MCF 10A (cell line): ENCODE results near the gene SAMD13. TPM values are rescaled to one million over a fixed set of nuclear protein-coding genes. Genes with fewer than 3 reads are reported as not detected.
"Not testable (repeated sequence)": the region's sequence is repeated elsewhere in the genome, so short reads cannot be mapped to it uniquely, and the experiment has no call there.

ENCODE experiments used
- BruUV-seq: library from RNA; stranded (reverse); fragments of 400-500 nt; replicated peaks from 2 replicates; lab custom pipeline; 2021; lab: Mats Ljungman, UMichigan
- CTCF ChIA-PET: fragments of 300-600 bp; sonication (Branson Sonifier 250); formaldehyde crosslinking; extraction: SDS; loops from one replicate; lab custom pipeline; 2021; ENCODE audit warnings: antibody characterized with exemption, inconsistent platforms; lab: Yijun Ruan, JAX
- POLR2A ChIA-PET: fragments of 300-600, 350-650 bp; sonication (Branson Sonifier 250); formaldehyde crosslinking; extraction: SDS; loops from one replicate; lab custom pipeline; 2020; ENCODE audit warnings: antibody characterized with exemption, inconsistent platforms; lab: Yijun Ruan, JAX
- DNase-seq: peaks from one replicate; pipeline ENCODE4 v3.0.0-alpha.2; 2018; ENCODE audit not compliant: unreplicated experiment
- H3K27ac Mint-ChIP-seq: one replicate; pipeline ENCODE4 v1.8.0; 2022; ENCODE audit warnings: mild to moderate bottlenecking, low read depth, mixed read lengths; ENCODE audit not compliant: unreplicated experiment
- H3K27me3 Mint-ChIP-seq: one replicate; pipeline ENCODE4 v1.8.0; 2022; ENCODE audit warnings: mixed read lengths; ENCODE audit not compliant: insufficient read depth, unreplicated experiment
- H3K36me3 Mint-ChIP-seq: one replicate; pipeline ENCODE4 v1.8.0; 2022; ENCODE audit warnings: mild to moderate bottlenecking, moderate library complexity, mixed read lengths; ENCODE audit not compliant: insufficient read depth, unreplicated experiment
- H3K4me1 Mint-ChIP-seq: one replicate; pipeline ENCODE4 v1.8.0; 2022; ENCODE audit warnings: mixed read lengths; ENCODE audit not compliant: insufficient read depth, unreplicated experiment
- H3K4me3 Mint-ChIP-seq: one replicate; pipeline ENCODE4 v1.8.0; 2022; ENCODE audit warnings: mild to moderate bottlenecking, moderate library complexity, mixed read lengths; ENCODE audit not compliant: unreplicated experiment
- H3K9me3 Mint-ChIP-seq: one replicate; pipeline ENCODE4 v1.8.0; 2022; ENCODE audit warnings: mixed read lengths; ENCODE audit not compliant: unreplicated experiment
- CTCF ChIP-seq: fragments of 200-600 bp; IDR thresholded peaks from one replicate; pipeline ENCODE4 v1.8.0; 2022; ENCODE audit warnings: antibody characterized with exemption, mild to moderate bottlenecking; ENCODE audit not compliant: unreplicated experiment
- intact Hi-C: fragments of 100-400 bp; cut with micrococcal nuclease; formaldehyde crosslinking; loops from 2 replicates; pipeline ENCODE4 v1.14.1; 2022
- total RNA-seq: library from RNA; stranded (reverse); gene quantifications from 2 replicates; pipeline ENCODE4 v1.2.3, GENCODE V29; 2022

The SAMD13 gene
- total RNA-seq, 1 experiment from 2014 or later: 1.3 TPM

DNA sequence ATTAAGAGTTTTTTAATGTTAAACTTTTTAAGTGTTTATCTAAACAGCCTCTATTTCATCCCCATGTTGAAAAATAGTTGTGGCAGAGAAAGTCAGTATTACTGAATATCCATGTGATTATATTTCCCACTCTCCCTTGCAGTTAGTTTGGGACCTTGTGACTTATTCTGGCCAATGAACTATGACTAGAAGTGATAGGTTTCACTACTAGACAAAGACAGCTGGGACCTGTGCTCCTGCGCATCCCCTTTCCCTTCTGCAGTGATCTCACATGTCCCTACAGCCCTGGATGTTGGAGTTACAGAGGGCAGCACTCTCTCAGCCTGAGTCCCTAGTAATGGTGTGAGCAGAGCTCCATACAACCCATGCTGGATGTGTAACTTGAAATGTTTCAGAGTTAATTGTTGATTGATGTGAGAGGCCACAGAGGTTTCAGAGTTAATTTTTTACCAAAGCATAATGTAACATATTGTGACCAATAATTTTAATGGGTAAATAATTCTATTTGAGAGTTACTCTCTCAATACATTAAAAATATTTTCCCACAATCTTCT, 18.7 kb upstream of the SAMD13 start:
- TF ChIP-seq CTCF: no peak
- CTCF ChIA-PET: no interaction called here
- Mint-ChIP-seq H3K4me1 (no peaks in the 10 kb centered on the region), H3K27ac (no peak overlapping the region), H3K4me3 (no peak overlapping the region), H3K36me3 (no peaks in the 10 kb centered on the region), H3K27me3 (no peaks in the 10 kb centered on the region), H3K9me3 (peaks cover 13% of the 10 kb centered on the region)
- intact Hi-C loops: no loop called here
- POLR2A ChIA-PET: interaction anchor here (1.3 kb wide), 1 partner anchor 15 kb away, joined by 3 read pairs; no protein-coding TSS in a partner anchor
- no peak for DNase-seq
- no TSS peak for BruUV-seq

- Mint-ChIP-seq H3K27ac (no peak overlapping the region), H3K27me3 (no peaks in the 10 kb centered on the region), H3K9me3 (peaks cover 13% of the 10 kb centered on the region), H3K36me3 (no peaks in the 10 kb centered on the region), H3K4me1 (no peaks in the 10 kb centered on the region), H3K4me3 (no peak overlapping the region)
- ChIA-PET POLR2A (interaction anchor here (1.1 to 1.3 kb wide), 2 partner anchors 11 to 14 kb away, joined by 3 read pairs; no protein-coding TSS in a partner anchor), CTCF (no interaction called here)
- no peak for DNase-seq
- no TSS peak for BruUV-seq
- no peak for TF ChIP-seq CTCF
- intact Hi-C loops: no loop called here
Measured at GRCh38 chr1:84283381-84283780, 18.1 kb upstream of the SAMD13 start.

DNA sequence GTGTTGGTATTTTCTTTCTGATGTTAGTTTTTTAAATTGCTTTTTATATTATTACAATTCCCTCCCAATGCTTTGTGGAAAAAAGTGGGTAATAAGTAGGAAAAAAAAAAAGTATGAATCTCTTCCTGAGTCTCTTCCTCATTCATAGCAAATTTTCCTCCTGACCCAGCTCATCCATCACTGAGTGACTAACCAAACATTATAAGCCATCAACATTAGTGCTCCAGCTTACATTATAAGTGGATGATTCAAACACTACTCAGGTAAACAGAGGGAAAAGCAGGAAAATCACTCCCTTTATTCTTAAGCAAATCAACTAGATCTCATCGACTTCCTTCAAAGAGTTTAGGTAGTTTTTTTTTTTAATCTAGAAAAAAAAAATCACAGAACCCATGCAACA, 15.4 kb upstream of the SAMD13 start:
- H3K27ac Mint-ChIP-seq: no peak overlapping the region
- ChIA-PET CTCF (interaction anchor here (0.7 kb wide), 1 partner anchor 30 kb away, joined by 3 read pairs; no protein-coding TSS in a partner anchor), POLR2A (interaction anchor here (0.7 kb wide), 1 partner anchor 203 kb away, joined by 3 read pairs; no protein-coding TSS in a partner anchor)
- DNase-seq: no peak
- H3K27me3 Mint-ChIP-seq: no peaks in the 10 kb centered on the region
- H3K36me3 Mint-ChIP-seq: no peaks in the 10 kb centered on the region
- H3K9me3 Mint-ChIP-seq: peaks cover 20% of the 10 kb centered on the region
- no peaks in the 10 kb centered on the region for H3K4me1 Mint-ChIP-seq
- H3K4me3 Mint-ChIP-seq: no peak overlapping the region
- no TSS peak for BruUV-seq
- intact Hi-C loops: no loop called here
- no peak for TF ChIP-seq CTCF

DNA sequence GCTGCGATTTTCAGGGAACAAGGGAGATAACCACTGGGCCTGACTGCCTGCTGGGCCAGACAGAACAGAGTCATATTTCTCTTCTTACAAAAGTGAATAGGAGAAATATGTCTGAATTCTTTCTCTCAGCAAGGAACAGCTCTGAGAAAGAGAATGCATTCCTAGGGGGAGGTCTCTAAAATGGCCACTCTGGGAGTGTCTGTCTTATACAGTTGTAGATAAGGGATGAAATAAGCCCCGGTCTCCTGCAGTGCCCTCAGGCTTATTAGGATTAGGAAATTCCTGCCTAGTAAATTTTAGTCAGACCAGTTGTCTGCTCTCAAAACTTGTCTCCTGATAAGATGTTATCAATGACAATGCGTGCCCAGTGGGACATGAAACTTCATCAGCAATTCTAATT, 14.1 kb upstream of the SAMD13 start:
- peaks cover 20% of the 10 kb centered on the region for H3K9me3 Mint-ChIP-seq
- CTCF ChIA-PET, H3K36me3 Mint-ChIP-seq, H3K27me3 Mint-ChIP-seq, H3K4me3 Mint-ChIP-seq, BruUV-seq, H3K4me1 Mint-ChIP-seq, intact Hi-C loops, H3K27ac Mint-ChIP-seq, POLR2A ChIA-PET, DNase-seq: not testable (repeated sequence)
